Smooth muscle cell (in vitro differentiated cells): ENCODE results near the gene ECI2. TPM values are rescaled to one million over a fixed set of nuclear protein-coding genes. Genes with fewer than 3 reads are reported as not detected.

Experiments
- polyA plus RNA-seq: library from polyadenylated mRNA; unstranded; fragments of >200 nt; fragmentation: Nextera tagmentation; extraction: Ambion mirVana; gene quantifications from 2 replicates; pipeline ENCODE4 v1.2.1, GENCODE V29; 2016
- total RNA-seq: library from RNA; depleted of rRNA; stranded (reverse); fragments of >200 nt; gene quantifications from 2 replicates; pipeline ENCODE4 v1.2.3, GENCODE V29; 2014

Gene ECI2
- total and polyA plus RNA-seq, 2 experiments from 2014 or later, result 62.0 to 69.8 TPM

Other genes starting within 250 kb of the ECI2 start
- not detected in 2 replicates for gene FAM217A, start 56.4 kb downstream of the ECI2 start, total RNA-seq
- gene FAM217A, start 56.4 kb downstream of the ECI2 start, polyA plus RNA-seq, result not detected in 2 replicates